ENCODE results near the gene CLCN1. TPM values are rescaled to one million over a fixed set of nuclear protein-coding genes. Genes with fewer than 3 reads are reported as not detected.

The CLCN1 gene
- total and polyA plus RNA-seq, 2 donors (not counting 1 experiment from before 2014, with no cell fraction given): under 0.01 TPM; not detected in 1

GRCh38 chr7:143290293-143290692 is 25.6 kb upstream of the CLCN1 start:
- Histone ChIP-seq H3K79me2 (ENCODE audit: control insufficient read depth, insufficient read depth, low read length) (peaks cover 36% of the 10 kb centered on the region), H3K27ac (ENCODE audit: insufficient read depth, low read length) (peak overlapping the region; percentile 32), H4K20me1 (ENCODE audit: control insufficient read depth, extremely low read depth, insufficient read depth, low read length) (no peaks in the 10 kb centered on the region), H2AFZ (ENCODE audit: low read length) (no peak overlapping the region), H3K27me3 (ENCODE audit: control insufficient read depth, insufficient read depth, low read length) (no peaks in the 10 kb centered on the region), H3K36me3 (ENCODE audit: control insufficient read depth, insufficient read depth, low read length) (peaks cover 15% of the 10 kb centered on the region), H3K9ac (ENCODE audit: insufficient read depth, low read length) (no peak overlapping the region), H3K9me3 (ENCODE audit: control insufficient read depth, insufficient read depth, low read depth, low read length) (no peaks in the 10 kb centered on the region), H3K4me2 (ENCODE audit: extremely low read depth, insufficient read depth, low read length) (peak overlapping the region; percentile 11), H3K4me1 (ENCODE audit: control insufficient read depth, extremely low read depth, insufficient read depth, low read length) (peaks cover 11% of the 10 kb centered on the region), H3K4me3 (replicated peaks in 1 of 4; ENCODE audit: control extremely low read depth in 1 of 4, insufficient read depth in 1 of 4, low read depth in 3 of 4, low read length in 4 of 4) (no peak overlapping the region)
- DNase-seq (ENCODE audit: low read depth in 2 of 2): no peak
- TF ChIP-seq EZH2 (IDR thresholded peaks at IDR 0.05; ENCODE audit: low read length, missing control alignments): no peak
- TF ChIP-seq CTCF (conservative IDR thresholded peaks at IDR 0.05 in 1 of 2, IDR thresholded peaks at IDR 0.05 in 1 of 2; ENCODE audit: low read depth in 1 of 2, low read length in 2 of 2): no peak

GRCh38 chr7:143292876-143293275 is 23.0 kb upstream of the CLCN1 start:
- peaks cover 18% of the 10 kb centered on the region for H3K36me3 ChIP-seq (ENCODE audit: control insufficient read depth, insufficient read depth, low read length)
- no peak overlapping the region for H3K4me2 ChIP-seq (ENCODE audit: extremely low read depth, insufficient read depth, low read length)
- H4K20me1 ChIP-seq (ENCODE audit: control insufficient read depth, extremely low read depth, insufficient read depth, low read length): no peaks in the 10 kb centered on the region
- no peak overlapping the region for H2AFZ ChIP-seq (ENCODE audit: low read length)
- H3K79me2 ChIP-seq (ENCODE audit: control insufficient read depth, insufficient read depth, low read length): peaks cover 38% of the 10 kb centered on the region
- H3K27me3 ChIP-seq (ENCODE audit: control insufficient read depth, insufficient read depth, low read length): no peaks in the 10 kb centered on the region
- TF ChIP-seq CTCF (conservative IDR thresholded peaks at IDR 0.05 in 1 of 2, IDR thresholded peaks at IDR 0.05 in 1 of 2; ENCODE audit: low read depth in 1 of 2, low read length in 2 of 2): no peak
- no peak for TF ChIP-seq EZH2 (IDR thresholded peaks at IDR 0.05; ENCODE audit: low read length, missing control alignments)
- DNase-seq (ENCODE audit: low read depth in 2 of 2): no peak
- no peaks in the 10 kb centered on the region for H3K9me3 ChIP-seq (ENCODE audit: control insufficient read depth, insufficient read depth, low read depth, low read length)
- no peak overlapping the region for H3K27ac ChIP-seq (ENCODE audit: insufficient read depth, low read length)
- no peak overlapping the region for H3K4me3 ChIP-seq (replicated peaks in 1 of 4; ENCODE audit: control extremely low read depth in 1 of 4, insufficient read depth in 1 of 4, low read depth in 3 of 4, low read length in 4 of 4)
- peaks cover 9% of the 10 kb centered on the region for H3K4me1 ChIP-seq (ENCODE audit: control insufficient read depth, extremely low read depth, insufficient read depth, low read length)
- H3K9ac ChIP-seq (ENCODE audit: insufficient read depth, low read length): no peak overlapping the region

- H3K27ac ChIP-seq (ENCODE audit: insufficient read depth, low read length): no peak overlapping the region
- no peak overlapping the region for H3K4me2 ChIP-seq (ENCODE audit: extremely low read depth, insufficient read depth, low read length)
- H3K79me2 ChIP-seq (ENCODE audit: control insufficient read depth, insufficient read depth, low read length): peaks cover 15% of the 10 kb centered on the region
- H3K27me3 ChIP-seq (ENCODE audit: control insufficient read depth, insufficient read depth, low read length): no peaks in the 10 kb centered on the region
- no peak overlapping the region for H3K4me3 ChIP-seq (replicated peaks in 1 of 4; ENCODE audit: control extremely low read depth in 1 of 4, insufficient read depth in 1 of 4, low read depth in 3 of 4, low read length in 4 of 4)
- no peak overlapping the region for H3K9ac ChIP-seq (ENCODE audit: insufficient read depth, low read length)
- no peak overlapping the region for H2AFZ ChIP-seq (ENCODE audit: low read length)
- H3K36me3 ChIP-seq (ENCODE audit: control insufficient read depth, insufficient read depth, low read length): peaks cover 26% of the 10 kb centered on the region
- H3K9me3 ChIP-seq (ENCODE audit: control insufficient read depth, insufficient read depth, low read depth, low read length): no peaks in the 10 kb centered on the region
- no peaks in the 10 kb centered on the region for H4K20me1 ChIP-seq (ENCODE audit: control insufficient read depth, extremely low read depth, insufficient read depth, low read length)
- DNase-seq (ENCODE audit: low read depth in 2 of 2): peak; percentile 58 to 86
- TF ChIP-seq CTCF (conservative IDR thresholded peaks at IDR 0.05 in 1 of 2, IDR thresholded peaks at IDR 0.05 in 1 of 2; ENCODE audit: low read depth in 1 of 2, low read length in 2 of 2) (no peak), EZH2 (IDR thresholded peaks at IDR 0.05; ENCODE audit: low read length, missing control alignments) (no peak)
- H3K4me1 ChIP-seq (ENCODE audit: control insufficient read depth, extremely low read depth, insufficient read depth, low read length): no peaks in the 10 kb centered on the region
Observed at GRCh38 chr7:143295870-143296269, 20.0 kb upstream of the CLCN1 start.

Measured in fibroblast of lung (primary cell).